Dendritic cell treated with granulocyte-macrophage colony-stimulating factor and Interleukin-4, amounts not matched to agents 40 ng/mL and 50 ng/mL, for 4 days (primary cell): Measurements from ENCODE around the gene TNS3.

ENCODE experiments used
- H3K27ac Mint-ChIP-seq: one replicate; pipeline ENCODE4 v1.8.0; 2022; ENCODE audit warnings: mild to moderate bottlenecking, mixed read lengths
- H3K27me3 Mint-ChIP-seq: one replicate; pipeline ENCODE4 v1.8.0; 2022; ENCODE audit warnings: mild to moderate bottlenecking, mixed read lengths
- H3K36me3 Mint-ChIP-seq: one replicate; pipeline ENCODE4 v1.8.0; 2022; ENCODE audit warnings: low read depth, mixed read lengths
- H3K4me1 Mint-ChIP-seq: one replicate; pipeline ENCODE4 v1.8.0; 2022; ENCODE audit warnings: low read depth, mixed read lengths
- H3K4me3 Mint-ChIP-seq: one replicate; pipeline ENCODE4 v1.8.0; 2022; ENCODE audit warnings: mild to moderate bottlenecking, moderate library complexity, mixed read lengths
- H3K9me3 Mint-ChIP-seq: one replicate; pipeline ENCODE4 v1.8.0; 2022; ENCODE audit warnings: mixed read lengths
- intact Hi-C: fragments of 100-400 bp; cut with micrococcal nuclease; formaldehyde crosslinking; loops from one replicate; pipeline ENCODE4 v1.15.0; 2022

The TNS3 gene

GRCh38 chr7:47356261-47356660 lies 225.7 kb downstream of the TNS3 start:
- Mint-ChIP-seq H3K4me1 (no peaks in the 10 kb centered on the region), H3K36me3 (peaks cover 19% of the 10 kb centered on the region), H3K4me3 (no peak overlapping the region), H3K27me3 (no peaks in the 10 kb centered on the region), H3K27ac (no peak overlapping the region), H3K9me3 (no peaks in the 10 kb centered on the region)
- intact Hi-C loops: no loop called here

- no peaks in the 10 kb centered on the region for H3K27me3 Mint-ChIP-seq
- no peak overlapping the region for H3K27ac Mint-ChIP-seq
- H3K4me1 Mint-ChIP-seq: no peaks in the 10 kb centered on the region
Measured at GRCh38 chr7:47355684-47356083, 226.2 kb downstream of the TNS3 start.

GRCh38 chr7:47354831-47355541 lies 226.9 kb downstream of the TNS3 start:
- H3K27me3 Mint-ChIP-seq: no peaks in the 10 kb centered on the region
- H3K36me3 Mint-ChIP-seq: peaks cover 16% of the 10 kb centered on the region
- no peaks in the 10 kb centered on the region for H3K9me3 Mint-ChIP-seq
- H3K4me3 Mint-ChIP-seq: no peak overlapping the region
- intact Hi-C loops: no loop called here
- H3K27ac Mint-ChIP-seq: no peak overlapping the region
- no peaks in the 10 kb centered on the region for H3K4me1 Mint-ChIP-seq

More at GRCh38 chr7:47355684-47356083, 226.2 kb downstream of the TNS3 start:
- Mint-ChIP-seq H3K4me3 (no peak overlapping the region), H3K9me3 (no peaks in the 10 kb centered on the region), H3K36me3 (peaks cover 13% of the 10 kb centered on the region)
- intact Hi-C loops: no loop called here

GRCh38 chr7:47354071-47354470 lies 227.8 kb downstream of the TNS3 start:
- Mint-ChIP-seq H3K27ac (no peak overlapping the region), H3K27me3 (no peaks in the 10 kb centered on the region), H3K4me3 (no peak overlapping the region), H3K36me3 (peaks cover 26% of the 10 kb centered on the region), H3K4me1 (no peaks in the 10 kb centered on the region), H3K9me3 (no peaks in the 10 kb centered on the region)
- intact Hi-C loops: no loop called here

- Mint-ChIP-seq H3K36me3 (peaks cover 28% of the 10 kb centered on the region), H3K9me3 (no peaks in the 10 kb centered on the region), H3K4me1 (no peaks in the 10 kb centered on the region), H3K4me3 (no peak overlapping the region), H3K27ac (no peak overlapping the region), H3K27me3 (no peaks in the 10 kb centered on the region)
- intact Hi-C loops: no loop called here
Measured at GRCh38 chr7:47352394-47352968, 229.4 kb downstream of the TNS3 start.

- intact Hi-C loops: no loop called here
- Mint-ChIP-seq H3K27ac (no peak overlapping the region), H3K36me3 (peaks cover 38% of the 10 kb centered on the region), H3K9me3 (no peaks in the 10 kb centered on the region), H3K27me3 (no peaks in the 10 kb centered on the region), H3K4me3 (no peak overlapping the region), H3K4me1 (no peaks in the 10 kb centered on the region)
Measured at GRCh38 chr7:47351233-47352154, 230.4 kb downstream of the TNS3 start.

GRCh38 chr7:47350425-47350824 lies 231.5 kb downstream of the TNS3 start:
- intact Hi-C loops: no loop called here
- Mint-ChIP-seq H3K27me3 (no peaks in the 10 kb centered on the region), H3K4me1 (no peaks in the 10 kb centered on the region), H3K4me3 (no peak overlapping the region), H3K9me3 (no peaks in the 10 kb centered on the region), H3K36me3 (peaks cover 48% of the 10 kb centered on the region), H3K27ac (no peak overlapping the region)

GRCh38 chr7:47349401-47349800 lies 232.5 kb downstream of the TNS3 start:
- Mint-ChIP-seq H3K4me3 (no peak overlapping the region), H3K27ac (no peak overlapping the region), H3K9me3 (no peaks in the 10 kb centered on the region), H3K36me3 (peaks cover 59% of the 10 kb centered on the region), H3K27me3 (no peaks in the 10 kb centered on the region), H3K4me1 (no peaks in the 10 kb centered on the region)
- intact Hi-C loops: no loop called here

- Mint-ChIP-seq H3K36me3 (peaks cover 74% of the 10 kb centered on the region), H3K9me3 (no peaks in the 10 kb centered on the region), H3K4me3 (no peak overlapping the region), H3K27ac (no peak overlapping the region), H3K4me1 (no peaks in the 10 kb centered on the region), H3K27me3 (no peaks in the 10 kb centered on the region)
- intact Hi-C loops: no loop called here
Measured at GRCh38 chr7:47347816-47348385, 234.0 kb downstream of the TNS3 start.

GRCh38 chr7:47347346-47347745 lies 234.6 kb downstream of the TNS3 start:
- H3K4me3 Mint-ChIP-seq: no peak overlapping the region
- intact Hi-C loops: no loop called here
- no peaks in the 10 kb centered on the region for H3K9me3 Mint-ChIP-seq
- no peaks in the 10 kb centered on the region for H3K27me3 Mint-ChIP-seq
- H3K4me1 Mint-ChIP-seq: no peaks in the 10 kb centered on the region
- H3K27ac Mint-ChIP-seq: no peak overlapping the region
- H3K36me3 Mint-ChIP-seq: peaks cover 79% of the 10 kb centered on the region

GRCh38 chr7:47346377-47346914 lies 235.5 kb downstream of the TNS3 start:
- intact Hi-C loops: no loop called here
- no peak overlapping the region for H3K4me3 Mint-ChIP-seq
- H3K9me3 Mint-ChIP-seq: no peaks in the 10 kb centered on the region
- H3K4me1 Mint-ChIP-seq: no peaks in the 10 kb centered on the region
- H3K27ac Mint-ChIP-seq: no peak overlapping the region
- H3K36me3 Mint-ChIP-seq: peaks cover 88% of the 10 kb centered on the region
- H3K27me3 Mint-ChIP-seq: no peaks in the 10 kb centered on the region

GRCh38 chr7:47345857-47346298 lies 236.0 kb downstream of the TNS3 start:
- intact Hi-C loops: no loop called here
- no peak overlapping the region for H3K27ac Mint-ChIP-seq
- no peak overlapping the region for H3K4me3 Mint-ChIP-seq
- no peaks in the 10 kb centered on the region for H3K4me1 Mint-ChIP-seq
- no peaks in the 10 kb centered on the region for H3K9me3 Mint-ChIP-seq
- H3K27me3 Mint-ChIP-seq: no peaks in the 10 kb centered on the region
- H3K36me3 Mint-ChIP-seq: peaks cover 94% of the 10 kb centered on the region

- H3K36me3 Mint-ChIP-seq: peaks cover 93% of the 10 kb centered on the region
- H3K9me3 Mint-ChIP-seq: no peaks in the 10 kb centered on the region
- no peak overlapping the region for H3K27ac Mint-ChIP-seq
- intact Hi-C loops: no loop called here
- no peaks in the 10 kb centered on the region for H3K27me3 Mint-ChIP-seq
- H3K4me1 Mint-ChIP-seq: no peaks in the 10 kb centered on the region
- H3K4me3 Mint-ChIP-seq: no peak overlapping the region
Measured at GRCh38 chr7:47344171-47344955, 237.5 kb downstream of the TNS3 start.
